Stimulated activated memory B cell treated with anti-CD40 and anti-IgM and Interleukin-4, amounts not matched to agents 10 μg/mL and 1 μg/mL and 100 μg/mL, for 72 hours (primary cell): ENCODE results near the gene LHFPL2.
"Not testable (repeated sequence)": the region's sequence is repeated elsewhere in the genome, so short reads cannot be mapped to it uniquely, and the experiment has no call there.

Source experiments
- ATAC-seq: fragments of 150-1000 bp; cut with Tn5 transposase; 2 replicates; pipeline ENCODE4 v1.10.0; 2021
- H3K27ac Mint-ChIP-seq: one replicate; pipeline ENCODE4 v1.8.0; 2022; ENCODE audit warnings: mild to moderate bottlenecking, mixed read lengths
- H3K27me3 Mint-ChIP-seq: one replicate; pipeline ENCODE4 v1.8.0; 2022; ENCODE audit warnings: mixed read lengths
- H3K36me3 Mint-ChIP-seq: one replicate; pipeline ENCODE4 v1.8.0; 2022; ENCODE audit warnings: mixed read lengths
- H3K4me1 Mint-ChIP-seq: one replicate; pipeline ENCODE4 v1.8.0; 2022; ENCODE audit warnings: mixed read lengths
- H3K4me3 Mint-ChIP-seq: one replicate; pipeline ENCODE4 v1.8.0; 2022; ENCODE audit warnings: mild to moderate bottlenecking, moderate library complexity, mixed read lengths
- H3K9me3 Mint-ChIP-seq: one replicate; pipeline ENCODE4 v1.8.0; 2022; ENCODE audit warnings: mixed read lengths

LHFPL2 gene

DNA sequence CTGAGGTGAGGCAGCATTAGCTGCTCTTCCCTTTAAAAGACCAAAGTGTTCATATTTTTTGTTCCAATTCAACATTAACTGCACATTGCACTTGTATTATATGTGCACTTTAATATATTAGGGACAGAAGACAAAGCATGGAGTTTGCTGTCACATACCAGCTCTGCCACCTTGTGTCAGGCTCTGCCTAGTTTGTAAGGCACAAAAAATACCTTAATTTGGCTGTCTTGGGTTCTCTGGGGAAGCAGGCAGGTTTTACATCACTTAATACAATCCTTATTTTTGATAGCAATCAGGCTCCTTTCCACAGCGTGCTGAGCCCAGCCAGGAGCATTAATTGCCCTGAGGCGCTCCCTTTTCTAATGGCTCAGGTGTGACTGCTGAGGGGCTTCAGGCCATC, 156.3 kb downstream of the LHFPL2 start:
- H3K4me1 Mint-ChIP-seq, result peaks cover 15% of the 10 kb centered on the region
- no peak for ATAC-seq
- no peaks in the 10 kb centered on the region for H3K9me3 Mint-ChIP-seq
- H3K4me3 Mint-ChIP-seq, result no peak overlapping the region
- peaks cover 16% of the 10 kb centered on the region for H3K36me3 Mint-ChIP-seq
- no peak overlapping the region for H3K27ac Mint-ChIP-seq
- no peaks in the 10 kb centered on the region for H3K27me3 Mint-ChIP-seq

DNA sequence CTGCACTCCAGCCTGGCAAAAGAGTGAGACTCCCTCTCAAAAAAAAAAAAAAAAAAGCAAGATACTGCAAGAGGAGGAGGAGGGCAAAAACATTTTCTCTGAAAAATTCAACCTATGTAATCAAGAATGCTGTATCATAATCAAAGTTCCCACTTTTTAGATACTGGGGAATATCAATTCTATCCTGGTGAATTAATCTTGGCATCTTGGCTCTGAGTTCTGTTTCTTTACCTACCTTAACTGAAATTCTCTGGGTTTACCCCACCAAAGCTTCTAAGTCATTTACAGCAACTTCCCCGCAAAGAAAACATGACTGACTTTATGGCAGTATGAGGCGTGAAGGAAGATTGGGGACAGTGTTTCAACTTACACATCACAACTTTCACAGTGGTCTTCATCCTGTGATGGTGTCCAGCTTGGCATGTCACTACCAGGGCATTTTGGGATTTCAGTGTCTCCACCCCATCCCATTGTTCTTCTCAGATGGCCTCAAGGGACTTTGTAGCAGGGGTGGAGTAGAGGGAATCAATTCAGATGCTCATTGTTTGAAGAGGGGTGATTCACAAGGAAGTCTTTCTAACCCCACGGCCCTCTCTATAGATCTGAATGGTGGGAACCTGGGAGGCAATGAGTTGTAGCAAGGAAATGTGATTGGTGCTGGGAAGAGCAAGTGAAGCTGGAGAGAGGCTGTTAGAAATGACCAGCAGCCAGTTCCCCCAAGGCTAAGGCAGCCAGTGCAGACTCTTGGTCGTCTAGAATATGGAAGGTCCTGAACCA, 157.7 kb downstream of the LHFPL2 start:
- Mint-ChIP-seq H3K4me1 (peaks cover 1% of the 10 kb centered on the region), H3K27ac (no peak overlapping the region), H3K4me3 (no peak overlapping the region), H3K36me3 (peaks cover 16% of the 10 kb centered on the region), H3K27me3 (no peaks in the 10 kb centered on the region), H3K9me3 (no peaks in the 10 kb centered on the region)
- no peak for ATAC-seq

DNA sequence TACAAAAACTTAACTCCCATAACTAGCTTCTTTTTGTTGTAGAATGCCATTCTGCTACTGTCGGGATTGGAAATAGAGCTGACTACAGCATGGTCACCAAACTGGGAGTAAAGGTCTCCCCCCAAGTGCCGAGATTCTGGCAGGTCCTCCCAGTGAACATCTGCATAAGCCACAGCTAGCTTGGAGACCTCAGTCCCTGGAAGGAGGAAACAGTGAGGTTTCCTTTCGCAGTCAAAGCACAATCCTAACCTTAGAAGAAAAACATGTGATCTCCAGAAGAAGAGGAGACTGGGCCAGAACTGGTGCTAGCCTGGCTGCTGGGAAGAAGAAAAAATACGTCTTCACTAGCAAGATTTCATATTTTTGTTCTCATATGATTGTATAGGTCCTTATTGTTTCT, 160.7 kb downstream of the LHFPL2 start:
- no peak overlapping the region for H3K27ac Mint-ChIP-seq
- H3K4me1 Mint-ChIP-seq, result peaks cover 20% of the 10 kb centered on the region

DNA sequence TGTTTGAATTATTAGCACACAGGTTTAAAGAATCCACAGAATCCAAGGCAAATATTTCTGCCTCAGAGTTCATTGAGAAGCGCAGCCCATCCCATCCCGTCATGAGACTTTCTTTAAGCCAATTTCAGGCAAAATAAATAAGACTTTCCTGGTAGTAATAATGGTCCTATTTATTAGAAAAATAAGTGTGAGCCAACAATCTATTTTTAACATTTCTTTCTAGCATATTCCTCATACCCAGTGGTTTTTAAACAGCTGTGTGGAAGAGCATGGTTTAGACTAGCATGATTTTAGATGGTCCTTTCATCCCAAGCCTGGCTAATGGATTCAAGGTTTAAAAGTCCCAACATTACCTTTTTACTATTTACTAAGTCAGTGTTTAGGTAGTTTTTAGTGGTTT, 162.4 kb downstream of the LHFPL2 start:
- Mint-ChIP-seq H3K4me3 (no peak overlapping the region), H3K36me3 (peaks cover 11% of the 10 kb centered on the region), H3K27me3 (no peaks in the 10 kb centered on the region), H3K9me3 (no peaks in the 10 kb centered on the region), H3K27ac (no peak overlapping the region), H3K4me1 (peaks cover 23% of the 10 kb centered on the region)
- ATAC-seq, result no peak

More for the DNA sequence above, 160.7 kb downstream of the LHFPL2 start:
- ATAC-seq, result no peak
- H3K4me3 Mint-ChIP-seq, result no peak overlapping the region
- no peaks in the 10 kb centered on the region for H3K27me3 Mint-ChIP-seq
- H3K36me3 Mint-ChIP-seq, result peaks cover 12% of the 10 kb centered on the region
- H3K9me3 Mint-ChIP-seq, result no peaks in the 10 kb centered on the region

DNA sequence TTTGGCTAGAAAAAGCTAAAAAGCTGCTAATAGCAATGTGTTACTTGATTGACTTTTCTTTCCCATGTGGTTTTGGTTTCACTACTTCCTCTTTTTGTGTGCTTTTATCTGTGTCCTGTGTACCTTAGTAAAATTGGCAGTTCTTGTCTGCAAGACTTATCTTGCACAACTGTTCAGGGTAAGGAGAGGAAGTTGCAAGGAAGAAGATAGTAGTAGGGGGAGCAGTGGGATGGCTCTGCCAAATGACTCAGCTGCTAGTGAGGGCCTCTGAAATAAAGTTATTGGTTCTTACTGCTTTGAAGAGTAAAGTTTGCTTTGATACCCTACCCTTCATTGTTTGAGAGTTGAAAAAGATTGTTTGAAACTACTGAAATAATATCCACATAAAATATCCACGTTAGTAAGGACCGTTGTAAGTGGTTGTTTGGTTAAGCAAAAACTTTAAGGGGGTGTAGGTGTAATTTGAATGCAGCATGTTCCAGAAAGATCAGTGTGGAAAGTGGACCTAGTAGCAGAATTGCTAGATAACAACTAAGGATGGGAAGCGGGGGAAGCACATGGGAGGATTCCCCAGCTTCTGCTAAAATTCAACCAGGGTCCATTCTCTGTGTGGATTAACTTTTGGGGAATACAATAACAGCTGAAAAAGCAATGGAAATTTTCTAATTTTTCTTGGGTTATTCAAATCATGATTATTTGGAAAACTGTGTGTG, 164.6 kb downstream of the LHFPL2 start:
- peak; percentile 98 for ATAC-seq
- Mint-ChIP-seq H3K27ac (peak overlapping the region; percentile 51), H3K36me3 (peaks cover 6% of the 10 kb centered on the region), H3K27me3 (no peaks in the 10 kb centered on the region), H3K4me1 (peaks cover 23% of the 10 kb centered on the region), H3K9me3 (no peaks in the 10 kb centered on the region), H3K4me3 (peak overlapping the region; percentile 0)

DNA sequence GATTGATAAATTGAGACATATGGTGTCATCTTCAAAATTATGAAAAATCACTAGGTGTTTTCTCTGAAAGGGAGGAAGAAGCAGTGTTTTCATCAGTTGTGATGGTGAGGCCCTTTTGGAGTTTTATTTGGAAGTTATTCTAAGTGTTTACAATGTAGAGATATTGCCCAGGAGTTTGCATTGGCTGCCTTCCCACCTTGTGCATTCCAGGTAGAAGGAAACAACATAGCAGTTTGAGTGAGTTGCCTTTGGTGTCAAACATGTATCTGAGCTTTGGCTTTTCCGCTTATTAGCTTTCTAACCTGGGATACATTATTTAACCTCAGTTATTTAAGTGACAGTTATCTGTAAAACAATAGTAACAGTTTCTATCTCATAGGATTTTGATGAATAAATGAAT, 165.6 kb downstream of the LHFPL2 start:
- H3K27ac Mint-ChIP-seq, result peak overlapping the region; percentile 51
- H3K36me3 Mint-ChIP-seq, result peaks cover 4% of the 10 kb centered on the region

DNA sequence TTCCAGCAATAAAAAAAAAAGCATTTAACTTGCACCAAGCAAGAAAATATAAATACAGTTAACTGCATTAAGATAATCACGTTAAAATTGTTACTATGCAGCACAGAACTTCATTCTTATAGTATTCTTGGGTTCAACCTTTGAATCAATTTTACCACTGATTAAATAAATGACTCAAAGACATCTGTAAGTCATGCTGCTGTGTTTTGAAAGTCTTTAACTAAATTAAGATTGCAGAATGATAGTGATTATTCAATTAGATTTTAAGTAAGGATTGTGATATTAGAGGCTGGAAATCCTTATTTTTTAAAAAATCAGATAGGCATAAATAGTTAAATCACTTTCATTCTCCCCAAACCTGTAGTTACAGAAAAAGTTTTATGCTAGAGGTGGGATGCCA, 171.8 kb downstream of the LHFPL2 start:
- Mint-ChIP-seq H3K36me3 (peaks cover 7% of the 10 kb centered on the region), H3K4me1 (no peaks in the 10 kb centered on the region), H3K4me3 (no peak overlapping the region), H3K27me3 (no peaks in the 10 kb centered on the region), H3K27ac (no peak overlapping the region), H3K9me3 (no peaks in the 10 kb centered on the region)
- ATAC-seq, result no peak

More for the DNA sequence above, 165.6 kb downstream of the LHFPL2 start:
- Mint-ChIP-seq H3K4me3 (no peak overlapping the region), H3K9me3 (no peaks in the 10 kb centered on the region), H3K27me3 (no peaks in the 10 kb centered on the region), H3K4me1 (peaks cover 23% of the 10 kb centered on the region)
- no peak for ATAC-seq

DNA sequence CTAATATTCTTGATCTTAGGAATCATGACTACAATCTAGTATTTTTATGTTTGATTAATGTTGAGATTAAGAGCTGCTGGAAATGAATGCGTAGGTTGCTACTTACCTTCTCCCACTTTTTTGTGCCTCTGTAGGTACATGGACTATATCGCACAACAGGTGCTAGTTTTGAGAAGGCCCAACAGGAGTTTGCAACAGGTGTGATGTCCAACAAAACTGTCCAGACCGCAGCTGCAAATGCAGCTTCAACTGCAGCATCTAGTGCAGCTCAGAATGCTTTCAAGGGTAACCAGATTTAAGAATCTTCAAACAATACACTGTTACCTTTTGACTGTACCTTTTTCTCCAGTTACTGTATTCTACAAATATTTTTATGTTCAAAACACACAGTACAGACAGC, 173.2 kb downstream of the LHFPL2 start:
- H3K4me3 Mint-ChIP-seq, result no peak overlapping the region
- H3K9me3 Mint-ChIP-seq, result no peaks in the 10 kb centered on the region
- no peak overlapping the region for H3K27ac Mint-ChIP-seq
- H3K27me3 Mint-ChIP-seq, result no peaks in the 10 kb centered on the region
- no peak for ATAC-seq
- H3K4me1 Mint-ChIP-seq, result no peaks in the 10 kb centered on the region
- H3K36me3 Mint-ChIP-seq, result peaks cover 7% of the 10 kb centered on the region

DNA sequence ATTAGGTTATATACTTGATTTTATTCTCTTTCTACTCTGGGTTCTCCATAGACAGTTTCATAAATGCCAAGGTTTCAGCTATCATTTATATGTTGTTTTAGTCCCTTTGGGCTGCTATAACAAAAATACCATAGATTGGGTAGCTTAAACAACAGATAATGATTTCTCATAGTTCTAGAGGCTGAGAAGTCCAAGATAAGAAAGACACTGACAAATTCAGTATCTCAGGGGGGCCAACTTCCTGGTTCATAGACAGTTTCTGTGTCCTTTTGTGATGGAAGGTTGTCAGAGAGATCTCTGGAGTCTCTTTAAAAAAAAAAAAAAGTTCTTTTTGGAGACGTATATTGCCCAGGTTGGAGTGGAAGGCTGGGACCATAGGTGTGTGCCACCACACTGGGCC, 174.8 kb downstream of the LHFPL2 start:
- no peak for ATAC-seq
- no peak overlapping the region for H3K27ac Mint-ChIP-seq
- H3K4me3 Mint-ChIP-seq, result no peak overlapping the region
- no peaks in the 10 kb centered on the region for H3K4me1 Mint-ChIP-seq
- no peaks in the 10 kb centered on the region for H3K9me3 Mint-ChIP-seq
- no peaks in the 10 kb centered on the region for H3K27me3 Mint-ChIP-seq
- H3K36me3 Mint-ChIP-seq, result peaks cover 7% of the 10 kb centered on the region

DNA sequence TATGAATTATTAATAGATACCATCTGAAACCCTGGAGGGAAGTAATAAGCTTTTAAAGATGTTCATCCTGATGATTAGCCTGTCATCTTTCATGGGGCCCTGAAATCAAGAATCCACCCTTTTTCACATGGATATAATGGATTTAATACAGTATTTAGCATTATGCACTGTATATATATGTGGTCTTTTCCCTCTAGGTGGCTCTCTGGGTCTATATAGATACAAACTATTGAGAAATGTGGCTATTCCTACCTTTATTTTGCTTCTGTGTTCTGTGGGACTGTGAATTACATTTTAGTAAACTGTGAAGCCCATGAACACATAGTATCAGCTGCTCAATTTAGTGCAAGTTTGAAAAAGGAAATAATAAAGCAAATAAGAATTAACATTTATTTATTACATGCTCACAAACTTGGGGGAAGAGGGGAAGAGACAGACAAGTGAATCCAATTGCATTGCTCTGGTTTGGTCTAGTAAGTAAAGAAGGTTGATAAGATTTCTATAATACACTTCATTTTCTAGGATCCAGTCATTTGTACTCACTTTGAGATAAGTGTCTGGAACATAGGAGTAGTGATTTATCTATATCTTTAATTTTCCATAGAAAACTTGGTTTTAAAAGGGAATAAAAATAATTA, 176.0 kb downstream of the LHFPL2 start:
- peaks cover 5% of the 10 kb centered on the region for H3K4me1 Mint-ChIP-seq
- peaks cover 7% of the 10 kb centered on the region for H3K36me3 Mint-ChIP-seq
- no peaks in the 10 kb centered on the region for H3K27me3 Mint-ChIP-seq
- H3K9me3 Mint-ChIP-seq, result no peaks in the 10 kb centered on the region
- no peak overlapping the region for H3K4me3 Mint-ChIP-seq
- H3K27ac Mint-ChIP-seq, result no peak overlapping the region
- no peak for ATAC-seq

DNA sequence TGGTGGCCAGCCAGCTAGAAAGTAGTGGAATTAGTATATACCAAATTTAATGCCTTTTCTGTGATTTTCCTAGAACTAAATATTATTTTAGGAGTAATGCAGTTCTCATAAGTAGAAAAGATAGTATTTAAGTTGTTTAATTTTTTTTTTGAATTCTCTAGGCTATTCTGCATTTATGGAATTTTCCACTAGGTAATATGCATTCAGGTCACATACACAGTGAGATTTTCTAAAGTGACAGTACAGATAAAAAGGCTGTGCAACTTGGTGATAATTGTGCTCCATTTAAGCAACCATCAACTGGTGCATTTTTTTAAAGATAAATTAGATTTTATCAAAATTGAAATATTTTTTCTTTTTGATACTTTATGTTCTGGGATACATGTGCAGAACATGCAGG, 176.7 kb downstream of the LHFPL2 start:
- ATAC-seq, result no peak
- H3K36me3 Mint-ChIP-seq, result peaks cover 8% of the 10 kb centered on the region
- H3K9me3 Mint-ChIP-seq, result no peaks in the 10 kb centered on the region
- H3K27me3 Mint-ChIP-seq, result no peaks in the 10 kb centered on the region
- no peak overlapping the region for H3K27ac Mint-ChIP-seq
- peaks cover 5% of the 10 kb centered on the region for H3K4me1 Mint-ChIP-seq
- no peak overlapping the region for H3K4me3 Mint-ChIP-seq

DNA sequence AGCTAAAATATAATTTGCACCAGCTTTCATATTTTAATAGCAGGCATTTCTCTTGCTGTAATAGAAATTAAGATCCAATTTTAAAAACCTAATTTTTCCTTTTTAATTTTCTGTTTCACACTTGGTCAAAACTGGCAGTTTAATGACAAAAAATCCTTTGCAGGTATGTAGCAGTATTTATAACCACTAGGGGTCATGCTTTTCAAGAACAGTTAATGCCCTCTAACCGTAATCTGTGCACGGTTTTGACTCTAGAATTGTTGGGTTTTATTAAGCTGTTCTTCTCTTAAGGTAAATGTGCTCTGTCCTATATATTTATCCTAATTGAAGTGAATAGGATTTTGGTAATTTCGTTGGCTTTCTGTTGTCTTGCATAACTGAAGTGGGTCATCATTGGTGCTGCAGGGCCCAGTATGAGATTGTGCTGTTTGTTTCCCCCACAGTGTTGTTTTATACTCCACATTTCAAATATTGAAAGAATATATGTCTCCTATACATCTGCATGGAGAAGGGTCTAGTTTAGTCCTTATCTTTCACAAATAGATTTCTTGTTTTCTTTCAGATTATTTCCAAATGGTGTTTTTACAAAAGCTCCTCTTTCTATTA, 180.7 kb downstream of the LHFPL2 start:
- H3K9me3 Mint-ChIP-seq, result no peaks in the 10 kb centered on the region
- H3K4me1 Mint-ChIP-seq, result peaks cover 5% of the 10 kb centered on the region
- no peak overlapping the region for H3K4me3 Mint-ChIP-seq
- no peaks in the 10 kb centered on the region for H3K27me3 Mint-ChIP-seq
- no peak overlapping the region for H3K27ac Mint-ChIP-seq
- peaks cover 30% of the 10 kb centered on the region for H3K36me3 Mint-ChIP-seq
- ATAC-seq, result no peak

DNA sequence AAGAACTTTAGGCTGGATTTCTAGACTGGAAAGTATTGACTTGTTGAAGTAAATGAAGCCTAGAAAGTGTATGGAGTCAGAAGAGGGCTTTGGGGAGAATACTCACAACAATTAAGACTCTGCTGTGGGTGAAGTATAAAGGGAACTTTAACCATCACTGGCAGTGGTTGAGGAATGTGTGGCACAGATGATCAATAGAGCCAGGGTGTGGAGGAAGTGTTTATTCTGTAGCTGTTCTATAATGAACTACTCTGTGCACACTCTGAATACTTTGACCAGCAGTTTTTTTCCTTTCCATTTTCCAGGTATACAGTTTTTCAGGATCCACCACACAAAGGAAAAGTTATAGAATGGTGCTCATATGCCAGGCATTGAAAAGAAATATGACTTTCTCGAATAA, 181.4 kb downstream of the LHFPL2 start:
- Mint-ChIP-seq H3K27me3 (no peaks in the 10 kb centered on the region), H3K4me3 (no peak overlapping the region), H3K9me3 (no peaks in the 10 kb centered on the region), H3K27ac (no peak overlapping the region), H3K36me3 (peaks cover 32% of the 10 kb centered on the region), H3K4me1 (peaks cover 5% of the 10 kb centered on the region)
- no peak for ATAC-seq

DNA sequence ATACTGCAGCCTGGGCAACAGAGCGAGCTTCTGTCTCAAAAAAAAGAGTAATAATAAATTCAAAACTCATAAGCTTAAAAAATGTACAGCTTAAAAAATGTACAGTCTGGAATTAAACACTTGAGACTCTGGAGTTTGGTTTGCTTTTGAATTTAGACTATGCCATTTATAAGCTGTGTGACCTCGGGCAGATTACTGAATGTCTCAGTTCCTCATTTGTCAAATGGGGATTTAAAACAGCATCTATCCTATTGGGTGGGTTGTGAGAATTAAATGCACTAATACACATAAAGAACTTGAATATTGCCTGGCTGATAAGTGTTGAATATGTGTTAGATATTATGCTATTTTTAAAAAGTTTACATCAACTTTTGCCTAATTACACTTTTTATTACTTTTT, 189.7 kb downstream of the LHFPL2 start:
- Mint-ChIP-seq H3K27me3 (no peaks in the 10 kb centered on the region), H3K4me1 (peaks cover 13% of the 10 kb centered on the region), H3K36me3 (peaks cover 43% of the 10 kb centered on the region), H3K4me3 (no peak overlapping the region), H3K9me3 (no peaks in the 10 kb centered on the region), H3K27ac (no peak overlapping the region)
- peak; percentile 61 for ATAC-seq

DNA sequence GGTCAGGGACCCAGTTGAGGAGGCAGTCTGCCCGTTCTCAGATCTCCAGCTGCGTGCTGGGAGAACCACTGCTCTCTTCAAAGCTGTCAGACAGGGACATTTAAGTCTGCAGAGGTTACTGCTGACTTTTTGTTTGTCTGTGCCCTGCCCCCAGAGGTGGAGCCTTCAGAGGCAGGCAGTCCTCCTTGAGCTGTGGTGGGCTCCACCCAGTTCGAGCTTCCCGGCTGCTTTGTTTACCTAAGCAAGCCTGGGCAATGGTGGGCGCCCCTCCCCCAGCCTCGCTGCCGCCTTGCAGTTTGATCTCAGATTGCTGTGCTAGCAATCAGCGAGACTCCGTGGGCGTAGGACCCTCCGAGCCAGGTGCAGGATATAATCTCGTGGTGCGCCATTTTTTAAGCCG, 191.1 kb downstream of the LHFPL2 start:
- H3K9me3 Mint-ChIP-seq, H3K27ac Mint-ChIP-seq, ATAC-seq, H3K27me3 Mint-ChIP-seq, H3K4me3 Mint-ChIP-seq: not testable (repeated sequence)
- Mint-ChIP-seq H3K36me3 (peaks cover 36% of the 10 kb centered on the region), H3K4me1 (peaks cover 13% of the 10 kb centered on the region)
